NCI-H345 treated with DMSO at 0.1 percent for 48 hours (cell line): Measurements from ENCODE around the gene LCT.
"Not testable (repeated sequence)": the region's sequence is repeated elsewhere in the genome, so short reads cannot be mapped to it uniquely, and the experiment has no call there.

ENCODE experiments used
- DNase-seq: peaks from one replicate; lab custom pipeline; 2025; ENCODE audit not compliant: unreplicated experiment; lab: John Stamatoyannopoulos, UW

The LCT gene

GRCh38 chr2:135798275-135798705 lies 38.7 kb downstream of the LCT start:
- DNase-seq = no peak

GRCh38 chr2:135797497-135798274 lies 39.3 kb downstream of the LCT start:
- peak; percentile 14 for DNase-seq

- DNase-seq = no peak
These were observed 40.4 kb downstream of the LCT start for GRCh38 chr2:135796606-135797005.

GRCh38 chr2:135795641-135796040 lies 41.3 kb downstream of the LCT start:
- DNase-seq = not testable (repeated sequence)

GRCh38 chr2:135792401-135793150 lies 44.4 kb downstream of the LCT start:
- no peak for DNase-seq

GRCh38 chr2:135791418-135792190 lies 45.4 kb downstream of the LCT start:
- DNase-seq = no peak

DNA sequence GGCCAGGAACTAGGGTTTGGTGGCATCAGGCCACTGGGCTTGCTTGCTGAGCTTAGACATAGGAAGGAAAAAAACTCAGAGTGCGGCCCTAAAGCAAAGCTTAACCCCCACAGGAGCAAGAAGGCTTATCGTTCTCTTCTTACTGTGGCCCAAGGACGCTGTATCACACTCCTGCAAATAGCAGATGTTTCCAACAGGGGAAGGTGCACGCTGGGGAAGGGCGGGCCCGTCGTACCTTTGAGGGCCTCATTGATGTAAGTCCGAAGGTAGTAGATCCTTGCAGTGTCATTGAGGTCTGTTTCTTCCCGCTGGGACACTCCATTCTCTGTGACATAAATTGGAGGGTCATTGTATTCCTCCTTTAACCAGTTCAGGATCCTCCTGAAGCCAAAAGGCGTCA lies 46.6 kb downstream of the LCT start:
- DNase-seq = no peak

DNA sequence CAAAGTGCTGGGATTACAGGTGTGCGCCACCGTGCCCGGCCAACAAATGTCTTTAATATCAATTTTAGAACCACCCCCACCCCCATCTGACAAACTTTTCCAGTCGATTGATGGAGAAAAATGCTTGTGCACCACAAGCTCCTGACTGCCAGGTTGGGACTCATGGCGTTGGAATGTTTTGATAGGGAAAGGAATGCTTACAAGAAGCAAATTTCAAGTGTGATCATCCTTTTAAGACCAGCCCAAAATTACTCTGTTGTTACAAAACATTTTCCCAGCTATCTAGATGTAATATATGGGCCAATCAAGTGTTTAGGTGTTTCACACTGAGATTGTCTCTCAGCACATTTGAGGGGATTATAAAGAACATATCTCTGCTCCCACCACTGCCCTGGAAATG lies 50.2 kb downstream of the LCT start:
- DNase-seq = no peak

- DNase-seq = no peak
These were observed 52.0 kb downstream of the LCT start for GRCh38 chr2:135785032-135785431.

- DNase-seq = no peak
These were observed 53.5 kb downstream of the LCT start for GRCh38 chr2:135783439-135783838.

GRCh38 chr2:135782231-135782630 lies 54.8 kb downstream of the LCT start:
- no peak for DNase-seq

DNA sequence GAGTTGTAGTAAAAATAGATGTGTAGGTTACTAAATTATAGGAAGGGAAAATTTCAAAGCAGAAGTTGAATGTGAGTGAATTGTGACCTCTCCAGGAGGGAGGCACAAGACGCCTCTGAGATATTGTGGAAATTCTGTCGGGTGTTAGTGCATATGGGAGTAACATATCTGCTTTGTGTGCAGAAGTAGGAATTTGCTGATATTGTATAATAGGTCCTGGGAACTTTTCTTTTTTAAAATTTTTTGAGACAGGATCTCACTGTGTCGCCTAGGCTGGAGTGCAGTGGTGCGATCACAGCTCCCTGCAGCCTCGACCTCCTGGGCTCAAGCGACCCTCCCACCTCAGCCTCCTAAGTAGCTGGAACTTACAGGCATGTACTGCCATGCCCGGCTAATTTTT lies 60.6 kb downstream of the LCT start:
- no peak for DNase-seq

DNA sequence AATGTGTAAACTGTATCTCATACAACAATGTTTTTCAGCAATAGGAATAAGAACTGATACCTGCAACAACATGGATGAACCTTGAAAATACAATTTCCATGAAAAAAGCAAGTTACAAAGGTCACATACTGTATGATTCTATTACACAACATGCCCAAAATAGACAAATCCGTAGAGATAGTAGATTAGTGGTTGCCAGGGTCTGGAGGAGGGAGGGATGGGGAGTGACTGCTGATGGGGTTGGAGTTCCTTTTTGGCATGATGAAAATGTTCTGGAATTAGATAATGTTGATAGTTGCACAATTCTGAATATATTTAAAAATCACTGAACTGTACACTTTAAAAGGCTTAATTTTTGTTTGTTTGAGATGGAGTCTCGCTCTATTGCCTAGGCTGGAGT lies 61.6 kb downstream of the LCT start:
- DNase-seq = no peak

- DNase-seq = no peak
These were observed 63.1 kb downstream of the LCT start for GRCh38 chr2:135773917-135774316.

- no peak for DNase-seq
These were observed 63.7 kb downstream of the LCT start for GRCh38 chr2:135773319-135773718.

- DNase-seq = no peak
These were observed 68.1 kb downstream of the LCT start for GRCh38 chr2:135768863-135769262.

- DNase-seq = no peak
These were observed 74.5 kb downstream of the LCT start for GRCh38 chr2:135762530-135762929.

DNA sequence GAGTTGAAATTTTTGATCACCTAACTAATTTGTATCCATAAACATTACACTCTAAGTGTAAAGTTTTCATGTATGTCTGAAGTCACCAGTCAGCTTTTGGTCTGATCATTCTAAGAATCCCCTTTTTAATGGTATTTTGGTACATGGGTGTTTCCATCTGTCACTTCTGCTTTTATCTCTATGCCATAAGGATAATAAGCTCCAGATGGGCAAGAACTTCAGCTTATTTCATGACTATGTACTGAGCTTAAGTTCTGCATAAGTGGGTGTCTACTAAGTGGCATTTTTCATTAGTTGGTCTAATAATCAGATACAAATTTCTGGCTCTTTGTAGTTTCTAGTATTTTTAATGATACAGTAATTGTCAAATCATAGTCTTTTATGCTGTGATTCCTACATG lies 75.0 kb downstream of the LCT start:
- DNase-seq = no peak

GRCh38 chr2:135756692-135757091 lies 80.3 kb downstream of the LCT start:
- DNase-seq = no peak

GRCh38 chr2:135755573-135755972 lies 81.4 kb downstream of the LCT start:
- DNase-seq = no peak

DNA sequence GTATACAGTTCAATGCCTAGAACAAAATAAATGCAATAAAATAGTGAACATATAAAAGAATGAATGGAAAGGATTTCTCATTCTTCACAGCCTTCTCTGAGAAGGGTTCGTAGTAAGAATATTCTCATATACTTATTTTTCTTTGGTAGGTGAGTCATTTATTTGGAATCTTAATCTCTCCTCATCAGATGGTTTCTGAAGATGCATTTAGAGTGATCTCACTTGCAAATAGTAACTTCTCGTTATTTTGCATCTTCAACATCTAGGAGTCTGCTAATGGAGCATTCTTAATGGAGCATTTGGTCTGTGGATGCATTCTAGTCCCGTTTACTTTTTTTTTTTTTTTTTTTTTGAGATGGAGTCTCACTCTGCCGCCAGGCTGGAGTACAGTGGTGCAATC lies 91.4 kb downstream of the LCT start:
- no peak for DNase-seq
